Omental fat pad (tissue), 4 donors: ENCODE data around the gene CRYZL1. TPM values are rescaled to one million over a fixed set of nuclear protein-coding genes. Genes with fewer than 3 reads are reported as not detected.

Experiments used
- ATAC-seq: fragments of 150-250 bp; one replicate; pipeline ENCODE4 v1.9.1; 2016; ENCODE audit warnings: mild to moderate bottlenecking, moderate library complexity; ENCODE audit not compliant: low FRiP score
- DNase-seq: peaks from one replicate; pipeline ENCODE4 v3.0.0-alpha.2; 2019; ENCODE audit warnings: low spot score
- CTCF ChIP-seq, 3 donors: fragments of 450-650 bp; IDR thresholded peaks; one replicate each; pipeline ENCODE4 v1.5.1; 2016 to 2017; ENCODE audit warnings: antibody characterized with exemption in 3 of 3, mild to moderate bottlenecking in 3 of 3, moderate library complexity in 2 of 3
- total RNA-seq, 4 donors: library from RNA; depleted of rRNA; stranded (reverse); fragments of >200 nt; gene quantifications; one replicate each; pipeline ENCODE4 v1.1.0, GENCODE V29; 2016

CRYZL1 gene
- total RNA-seq, 4 donors from 2014 or later = 24.1 to 57.8 (median 28.3) TPM

- ATAC-seq = no peak
- TF ChIP-seq CTCF (IDR thresholded peaks at IDR 0.05) = no peak
- DNase-seq = no peak
These were observed 86.6 kb downstream of the CRYZL1 start for GRCh38 chr21:33554982-33555344.

- DNase-seq = no peak
- TF ChIP-seq CTCF (IDR thresholded peaks at IDR 0.05) = no peak
- no peak for ATAC-seq
These were observed 87.1 kb downstream of the CRYZL1 start for GRCh38 chr21:33554236-33554981.

- ATAC-seq (no peak), DNase-seq (no peak)
- no peak for TF ChIP-seq CTCF (IDR thresholded peaks at IDR 0.05)
These were observed 88.4 kb downstream of the CRYZL1 start for GRCh38 chr21:33552999-33553598.

GRCh38 chr21:33552093-33552998 lies 89.2 kb downstream of the CRYZL1 start:
- no peak for TF ChIP-seq CTCF (IDR thresholded peaks at IDR 0.05)
- no peak for ATAC-seq
- DNase-seq = no peak

GRCh38 chr21:33551664-33552063 lies 89.9 kb downstream of the CRYZL1 start:
- no peak for TF ChIP-seq CTCF (IDR thresholded peaks at IDR 0.05)
- DNase-seq = no peak
- ATAC-seq = no peak

- no peak for ATAC-seq
- no peak for TF ChIP-seq CTCF (IDR thresholded peaks at IDR 0.05)
These were observed 90.5 kb downstream of the CRYZL1 start for GRCh38 chr21:33550772-33551660.

More at GRCh38 chr21:33550772-33551660, 90.5 kb downstream of the CRYZL1 start:
- DNase-seq = no peak
